K562 (cell line): ENCODE measurements around the gene SLC34A3.

ENCODE experiments used
- FOXK1 ChIP-seq: sonication (generic); formaldehyde crosslinking; IDR thresholded peaks from 2 replicates; pipeline ENCODE4 v1.8.0; 2022; ENCODE audit warnings: missing genetic modification reagents, mild to moderate bottlenecking, borderline replicate concordance
- RNF2 ChIP-seq: sonication (generic); IDR thresholded peaks from 2 replicates; pipeline ENCODE4 v1.6.1; 2016
- SIN3B ChIP-seq: fragments of 450-650 bp; IDR thresholded peaks from 2 replicates; pipeline ENCODE4 v1.6.1; 2017; ENCODE audit warnings: low read depth, mild to moderate bottlenecking, moderate library complexity
- ZNF274 ChIP-seq: IDR thresholded peaks from 2 replicates; pipeline ENCODE4 v1.6.1; 2011; ENCODE audit warnings: low read depth, mild to moderate bottlenecking, low read length, moderate library complexity, borderline replicate concordance
- TF ChIP-seq, protein P1 (sequence below), 3 experiments: IDR thresholded peaks in 2 of 3; conservative IDR thresholded peaks in 1 of 3; 2 replicates each; pipeline ENCODE4 v1.5.1; 2011 to 2012; ENCODE audit warnings: low read length in 3 of 3, mild to moderate bottlenecking in 3 of 3, control low read depth in 2 of 3, improper control_type of control experiment in 1 of 3, inconsistent platforms in 1 of 3, low read depth in 1 of 3, mixed read lengths in 1 of 3, moderate library complexity in 1 of 3; ENCODE audit not compliant: insufficient read depth in 2 of 3

DNA sequence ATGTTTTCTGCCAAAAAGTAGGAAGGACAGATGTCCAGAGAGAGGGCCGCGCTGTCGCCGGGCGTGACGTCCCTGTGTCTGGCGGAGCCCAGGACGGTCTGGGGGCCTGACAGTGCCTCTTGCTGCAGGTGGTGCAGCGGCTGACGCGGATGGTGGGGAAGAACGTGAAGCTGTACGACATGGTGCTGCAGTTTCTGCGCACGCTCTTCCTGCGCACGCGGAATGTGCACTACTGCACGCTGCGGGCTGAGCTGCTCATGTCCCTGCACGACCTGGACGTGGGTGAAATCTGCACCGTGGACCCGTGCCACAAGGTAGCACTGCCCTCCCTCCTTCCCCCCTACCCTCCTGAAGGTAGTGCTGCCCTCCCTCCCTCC, 32.2 kb downstream of the SLC34A3 start:
- no peak for TF ChIP-seq FOXK1 (CRISPR knock-in tag)
- TF ChIP-seq SIN3B: no peak
- no peak for TF ChIP-seq RNF2
- TF ChIP-seq, protein P1, sequence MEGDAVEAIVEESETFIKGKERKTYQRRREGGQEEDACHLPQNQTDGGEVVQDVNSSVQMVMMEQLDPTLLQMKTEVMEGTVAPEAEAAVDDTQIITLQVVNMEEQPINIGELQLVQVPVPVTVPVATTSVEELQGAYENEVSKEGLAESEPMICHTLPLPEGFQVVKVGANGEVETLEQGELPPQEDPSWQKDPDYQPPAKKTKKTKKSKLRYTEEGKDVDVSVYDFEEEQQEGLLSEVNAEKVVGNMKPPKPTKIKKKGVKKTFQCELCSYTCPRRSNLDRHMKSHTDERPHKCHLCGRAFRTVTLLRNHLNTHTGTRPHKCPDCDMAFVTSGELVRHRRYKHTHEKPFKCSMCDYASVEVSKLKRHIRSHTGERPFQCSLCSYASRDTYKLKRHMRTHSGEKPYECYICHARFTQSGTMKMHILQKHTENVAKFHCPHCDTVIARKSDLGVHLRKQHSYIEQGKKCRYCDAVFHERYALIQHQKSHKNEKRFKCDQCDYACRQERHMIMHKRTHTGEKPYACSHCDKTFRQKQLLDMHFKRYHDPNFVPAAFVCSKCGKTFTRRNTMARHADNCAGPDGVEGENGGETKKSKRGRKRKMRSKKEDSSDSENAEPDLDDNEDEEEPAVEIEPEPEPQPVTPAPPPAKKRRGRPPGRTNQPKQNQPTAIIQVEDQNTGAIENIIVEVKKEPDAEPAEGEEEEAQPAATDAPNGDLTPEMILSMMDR (IDR thresholded peaks at IDR 0.05 in 2 of 3, conservative IDR thresholded peaks at IDR 0.05 in 1 of 3; ENCODE audit: insufficient read depth in 2 of 3, low read depth in 1 of 3, low read length in 3 of 3): no peak
- TF ChIP-seq ZNF274: no peak
